Spleen (tissue), 11 donors: ENCODE results near the gene ATP10A. TPM values are rescaled to one million over a fixed set of nuclear protein-coding genes. Genes with fewer than 3 reads are reported as not detected.

Source experiments
- DNase-seq: peaks from one replicate; pipeline ENCODE4 v3.0.0-alpha.2; 2020
- H3K27ac ChIP-seq, 8 donors: fragments of 200-600 bp; sonication (generic) in 7 of 8; 1 replicate in 4 of 8; 2 replicates in 4 of 8; pipeline versions ENCODE4 v1.5.0 to v1.8.0; 2016 to 2021; ENCODE audit warnings: inconsistent platforms in 4 of 8, mild to moderate bottlenecking in 4 of 8, moderate library complexity in 1 of 8
- H3K27me3 ChIP-seq, 7 donors: fragments of 200-600 bp; sonication (generic) in 6 of 7; replicated peaks in 1 of 7; 1 replicate in 4 of 7; 2 replicates in 3 of 7; pipeline versions ENCODE4 v1.5.0 to v1.8.0; 2016 to 2021; ENCODE audit warnings: inconsistent platforms in 3 of 7, mild to moderate bottlenecking in 1 of 7
- H3K36me3 ChIP-seq, 6 donors: fragments of 200-600 bp; sonication (generic) in 5 of 6; 1 replicate in 4 of 6; 2 replicates in 2 of 6; pipeline versions ENCODE4 v1.5.0 to v1.8.0; 2016 to 2021; ENCODE audit warnings: inconsistent platforms in 2 of 6
- H3K4me1 ChIP-seq, 6 donors: fragments of 200-600 bp; sonication (generic) in 5 of 6; 1 replicate in 3 of 6; 2 replicates in 3 of 6; pipeline versions ENCODE4 v1.5.0 to v1.8.0; 2016 to 2021; ENCODE audit warnings: inconsistent platforms in 3 of 6
- H3K4me3 ChIP-seq, 8 donors: fragments of 200-600 bp; sonication (generic) in 7 of 8; 1 replicate in 4 of 8; 2 replicates in 4 of 8; pipeline versions ENCODE4 v1.5.0 to v1.8.0; 2016 to 2021; ENCODE audit warnings: inconsistent platforms in 4 of 8, mild to moderate bottlenecking in 4 of 8, moderate library complexity in 2 of 8
- H3K9me3 ChIP-seq, 8 donors: fragments of 200-600 bp; sonication (generic) in 7 of 8; 1 replicate in 4 of 8; 2 replicates in 4 of 8; pipeline versions ENCODE4 v1.5.0 to v1.8.0; 2016 to 2021; ENCODE audit warnings: inconsistent platforms in 4 of 8
- CTCF ChIP-seq, 11 experiments: fragments of 200-600 bp in 7 of 11; fragments of 450-650 bp in 4 of 11; sonication (generic) in 4 of 11; IDR thresholded peaks in 8 of 11; conservative IDR thresholded peaks in 3 of 11; 1 replicate in 7 of 11; 2 replicates in 4 of 11; pipeline versions ENCODE4 v1.4.0 to v1.8.0; 2016 to 2021; ENCODE audit warnings: antibody characterized with exemption in 11 of 11, inconsistent platforms in 4 of 11, mild to moderate bottlenecking in 1 of 11
- POLR2A ChIP-seq, 3 donors: fragments of 450-650 bp; IDR thresholded peaks; one replicate each; pipeline ENCODE4 v1.5.1; 2017; ENCODE audit warnings: antibody characterized with exemption in 3 of 3, mild to moderate bottlenecking in 1 of 3
- POLR2AphosphoS5 ChIP-seq, 3 donors: sonication (generic); formaldehyde crosslinking; IDR thresholded peaks; one replicate each; pipeline ENCODE4 v1.5.1; 2017; ENCODE audit warnings: antibody characterized with exemption in 3 of 3
- WGBS, 5 donors: extraction: QIAGEN DNeasy Blood & Tissue Kit in 3 of 5; methylation state at CpG; one replicate each; pipeline versions ENCODE4 v1.1.5 to v1.1.7; 2013 to 2018; 5-methylcytosine and 5-hydroxymethylcytosine counted together
- intact Hi-C: fragments of 100-400 bp; cut with DNase I; formaldehyde crosslinking; loops from one replicate; pipeline ENCODE4 v1.15.0; 2023; ENCODE audit warnings: low total_unique reads
- polyA plus RNA-seq, 3 donors: library from polyadenylated mRNA; stranded (reverse); fragments of 200-250 nt; gene quantifications; one replicate each; pipeline ENCODE4 v1.2.1, GENCODE V29; 2013
- total RNA-seq, 7 donors: library from RNA; depleted of rRNA in 3 of 7; stranded (reverse); fragments of >200 nt in 3 of 7; fragmentation: NEBNext Ultra II Directional in 4 of 7; extraction: Animal tissue kit (Norgen Biotek cat#: 25700) in 4 of 7; gene quantifications; one replicate each; pipeline versions ENCODE4 v1.1.0 to v1.2.1, GENCODE V29; 2016 to 2021
- donor health status: healthy with polysubstance abuse.
- donor health status: DM: no; HTN: no; CAD: no; lungs with moderate emphysema.
- donor health status: DM: no; HTN: no; CAD: no.
- donor health status: Bipolar disorder and iron deficiency.
- donor health status: healthy.
- donor health status: DM: no; HTN: no; CAD: no.
- donor health status: DM: yes; HTN: yes; CAD: no.

ATP10A gene
- total and polyA plus RNA-seq, 10 donors: 0.54 to 8.6 (median 2.7) TPM

- Histone ChIP-seq H3K27ac (no peak overlapping the region), H3K27me3 (no peaks in the 10 kb centered on the region), H3K4me1 (no peaks in the 10 kb centered on the region), H3K9me3 (no peaks in the 10 kb centered on the region), H3K4me3 (no peak overlapping the region), H3K36me3 (no peaks in the 10 kb centered on the region)
- TF ChIP-seq POLR2AphosphoS5 (IDR thresholded peaks at IDR 0.05): no peak
- no peak for TF ChIP-seq POLR2A (IDR thresholded peaks at IDR 0.05)
- intact Hi-C loops: no loop called here
- WGBS, 5 donors: 89 to 97% (median 90%) methylated on average over 4 of the region's 4 CpGs
- DNase-seq: no peak
Measured at GRCh38 chr15:25879438-25879837, 16.3 kb upstream of the ATP10A start.

DNA sequence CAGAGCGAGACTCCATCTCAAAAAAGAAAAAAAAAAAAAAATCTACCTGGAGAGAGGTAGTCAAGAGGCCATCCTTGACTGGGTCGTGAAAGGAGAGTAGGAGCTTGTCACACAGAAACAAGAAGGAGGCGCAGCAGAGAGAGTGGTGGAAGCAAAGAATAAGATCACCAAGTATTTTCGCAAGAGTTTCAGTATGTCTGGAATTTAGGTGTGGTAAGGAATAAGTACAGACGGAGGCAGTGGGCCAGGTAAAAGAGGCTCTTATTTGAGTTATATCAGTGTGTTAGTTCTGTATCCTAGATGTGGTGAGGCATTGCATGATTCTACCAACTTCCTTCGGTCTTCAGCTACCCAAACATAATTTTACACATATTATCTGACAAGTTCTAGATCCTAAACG is 14.6 kb upstream of the ATP10A start:
- 79 to 97% (median 87%) methylated on average over 6 to 7 of the region's 7 CpGs for WGBS, 5 donors
- DNase-seq: no peak
- intact Hi-C loops: no loop called here
- Histone ChIP-seq H3K9me3 (no peaks in the 10 kb centered on the region), H3K4me3 (no peak overlapping the region), H3K36me3 (no peaks in the 10 kb centered on the region), H3K27me3 (no peaks in the 10 kb centered on the region), H3K27ac (no peak overlapping the region), H3K4me1 (no peaks in the 10 kb centered on the region)
- TF ChIP-seq POLR2AphosphoS5 (IDR thresholded peaks at IDR 0.05): no peak
- TF ChIP-seq POLR2A (IDR thresholded peaks at IDR 0.05): no peak
- no peak for TF ChIP-seq CTCF (IDR thresholded peaks at IDR 0.05 in 8 of 11, conservative IDR thresholded peaks at IDR 0.05 in 3 of 11)

- DNase-seq: no peak
- Histone ChIP-seq H3K27me3 (no peaks in the 10 kb centered on the region), H3K4me1 (no peaks in the 10 kb centered on the region), H3K9me3 (no peaks in the 10 kb centered on the region), H3K36me3 (no peaks in the 10 kb centered on the region), H3K27ac (no peak overlapping the region), H3K4me3 (no peak overlapping the region)
- WGBS, 5 donors: 72 to 81% (median 73%) methylated on average over 18 of the region's 18 CpGs
- intact Hi-C loops: no loop called here
- TF ChIP-seq POLR2A (IDR thresholded peaks at IDR 0.05) (no peak), POLR2AphosphoS5 (IDR thresholded peaks at IDR 0.05) (no peak), CTCF (IDR thresholded peaks at IDR 0.05 in 8 of 11, conservative IDR thresholded peaks at IDR 0.05 in 3 of 11) (no peak)
Measured at GRCh38 chr15:25876231-25877140, 13.4 kb upstream of the ATP10A start.

GRCh38 chr15:25875566-25875965 is 12.4 kb upstream of the ATP10A start:
- Histone ChIP-seq H3K9me3 (no peaks in the 10 kb centered on the region), H3K4me1 (no peaks in the 10 kb centered on the region), H3K27ac (no peak overlapping the region), H3K36me3 (no peaks in the 10 kb centered on the region), H3K27me3 (no peaks in the 10 kb centered on the region), H3K4me3 (no peak overlapping the region)
- WGBS, 5 donors: 86 to 96% (median 91%) methylated on average over 7 of the region's 7 CpGs
- no peak for DNase-seq
- TF ChIP-seq CTCF (IDR thresholded peaks at IDR 0.05 in 8 of 11, conservative IDR thresholded peaks at IDR 0.05 in 3 of 11) (no peak), POLR2A (IDR thresholded peaks at IDR 0.05) (no peak), POLR2AphosphoS5 (IDR thresholded peaks at IDR 0.05) (no peak)
- intact Hi-C loops: no loop called here
